ENCODE results near the gene NTM.

Gene NTM

DNA sequence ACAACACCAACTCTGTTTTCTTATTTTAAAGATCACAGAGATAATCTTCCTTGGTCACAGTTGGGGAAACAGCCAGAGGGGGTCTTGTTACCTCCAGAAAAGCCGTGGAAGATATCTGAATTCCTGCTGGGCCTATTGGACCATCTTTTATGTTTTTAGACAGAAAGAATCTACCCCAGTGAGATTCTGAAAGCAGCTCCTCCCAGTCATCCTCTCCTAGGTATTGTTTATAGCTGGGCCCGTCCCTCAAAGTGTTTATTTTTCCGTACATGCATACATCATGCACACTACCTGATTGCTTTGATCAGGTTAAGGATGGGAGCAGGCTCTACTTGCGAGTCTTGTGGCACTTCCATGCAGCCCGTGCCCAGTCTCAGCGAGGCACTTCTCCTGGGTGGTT lies 742.4 kb downstream of the NTM start:
- H3K36me3 ChIP-seq (ENCODE audit: insufficient read depth, low read length): no peaks in the 10 kb centered on the region
- no peak overlapping the region for H3K4me3 ChIP-seq
- no peak overlapping the region for H3K27ac ChIP-seq
- DNase-seq (ENCODE audit: low read depth, low spot score): no peak
- H3K9me3 ChIP-seq (ENCODE audit: low read depth, low read length): no peaks in the 10 kb centered on the region
- TF ChIP-seq FOXP2 (optimal IDR thresholded peaks at IDR 0.05; ENCODE audit: control extremely low read depth, extremely low read length, insufficient read depth) (no peak), POLR2AphosphoS5 (IDR thresholded peaks at IDR 0.05; ENCODE audit: borderline replicate concordance, low read depth, low read length) (no peak), EZH2 (IDR thresholded peaks at IDR 0.05) (no peak)
- no peak overlapping the region for H3K9ac ChIP-seq (ENCODE audit: insufficient read length)

DNA sequence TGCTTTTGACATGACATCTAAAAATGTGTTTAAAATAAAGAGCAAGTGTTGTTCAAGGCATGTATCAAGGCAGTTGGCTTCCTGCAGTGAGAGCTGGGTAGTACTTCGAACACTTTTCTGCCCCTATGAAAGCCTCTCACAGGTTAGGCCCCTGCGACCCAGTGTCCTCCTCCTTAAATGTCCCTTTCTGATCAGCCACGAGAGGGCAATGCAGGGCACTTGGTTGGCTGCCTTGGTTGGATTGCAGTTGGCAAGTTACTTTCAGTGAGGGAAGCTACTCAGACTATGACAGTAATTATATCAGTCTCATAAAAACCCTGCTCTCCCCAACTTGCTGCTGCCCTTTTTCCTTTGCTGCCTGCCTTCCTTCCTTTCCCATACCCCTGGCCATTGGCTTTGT lies 743.8 kb downstream of the NTM start:
- H3K27ac ChIP-seq: no peak overlapping the region
- H3K9ac ChIP-seq (ENCODE audit: insufficient read length): no peak overlapping the region
- H3K4me3 ChIP-seq: no peak overlapping the region
- no peaks in the 10 kb centered on the region for H3K9me3 ChIP-seq (ENCODE audit: low read depth, low read length)
- H3K36me3 ChIP-seq (ENCODE audit: insufficient read depth, low read length): no peaks in the 10 kb centered on the region
- no peak for DNase-seq (ENCODE audit: low read depth, low spot score)
- TF ChIP-seq FOXP2 (optimal IDR thresholded peaks at IDR 0.05; ENCODE audit: control extremely low read depth, extremely low read length, insufficient read depth) (no peak), POLR2AphosphoS5 (IDR thresholded peaks at IDR 0.05; ENCODE audit: borderline replicate concordance, low read depth, low read length) (no peak), EZH2 (IDR thresholded peaks at IDR 0.05) (no peak)

DNA sequence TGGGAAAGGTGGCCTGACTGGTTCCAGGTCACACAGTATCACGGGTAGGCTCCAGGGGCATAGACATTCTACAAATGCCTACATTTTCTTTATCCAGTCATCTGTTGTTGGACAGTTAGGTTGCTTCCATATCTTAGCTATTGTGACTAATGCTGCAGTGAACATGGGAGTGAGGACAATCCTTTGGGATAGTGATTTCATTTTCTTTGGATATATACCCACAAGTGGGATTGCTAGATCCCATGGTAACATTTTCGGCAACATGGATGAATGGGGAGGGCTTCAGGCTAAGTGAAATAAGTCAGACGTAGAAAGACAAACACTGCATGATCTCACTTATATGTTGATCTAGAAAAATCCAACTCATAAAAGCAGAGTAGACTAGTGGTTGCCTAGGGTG lies 744.3 kb downstream of the NTM start:
- H3K36me3 ChIP-seq (ENCODE audit: insufficient read depth, low read length): no peaks in the 10 kb centered on the region
- no peaks in the 10 kb centered on the region for H3K9me3 ChIP-seq (ENCODE audit: low read depth, low read length)
- H3K4me3 ChIP-seq: no peak overlapping the region
- H3K9ac ChIP-seq (ENCODE audit: insufficient read length): no peak overlapping the region
- H3K27ac ChIP-seq: no peak overlapping the region
- DNase-seq (ENCODE audit: low read depth, low spot score): no peak
- no peak for TF ChIP-seq EZH2 (IDR thresholded peaks at IDR 0.05)
- no peak for TF ChIP-seq FOXP2 (optimal IDR thresholded peaks at IDR 0.05; ENCODE audit: control extremely low read depth, extremely low read length, insufficient read depth)
- no peak for TF ChIP-seq POLR2AphosphoS5 (IDR thresholded peaks at IDR 0.05; ENCODE audit: borderline replicate concordance, low read depth, low read length)

DNA sequence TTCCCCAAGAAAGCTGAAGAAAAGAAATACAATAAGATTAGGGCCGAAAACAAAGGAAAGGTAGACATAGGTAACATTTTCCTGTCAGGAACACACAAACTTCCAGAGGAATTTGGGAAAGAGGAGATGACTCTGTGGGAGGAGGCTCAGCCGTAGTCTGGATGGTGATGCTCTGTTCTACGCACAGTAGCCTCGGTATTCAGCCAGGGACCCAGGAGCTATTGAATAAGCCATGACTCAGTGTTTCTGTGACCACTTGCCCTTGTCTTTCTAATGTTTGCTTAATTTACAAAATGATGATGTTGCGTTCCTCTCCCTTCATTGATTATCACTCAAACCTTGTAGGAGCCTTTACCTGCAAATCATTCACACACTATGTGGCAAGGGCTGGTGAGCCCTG lies 745.0 kb downstream of the NTM start:
- Histone ChIP-seq H3K4me3 (no peak overlapping the region), H3K27ac (no peak overlapping the region), H3K9ac (ENCODE audit: insufficient read length) (no peak overlapping the region), H3K9me3 (ENCODE audit: low read depth, low read length) (no peaks in the 10 kb centered on the region), H3K36me3 (ENCODE audit: insufficient read depth, low read length) (no peaks in the 10 kb centered on the region)
- TF ChIP-seq POLR2AphosphoS5 (IDR thresholded peaks at IDR 0.05; ENCODE audit: borderline replicate concordance, low read depth, low read length) (no peak), FOXP2 (optimal IDR thresholded peaks at IDR 0.05; ENCODE audit: control extremely low read depth, extremely low read length, insufficient read depth) (no peak)
- no peak for DNase-seq (ENCODE audit: low read depth, low spot score)

DNA sequence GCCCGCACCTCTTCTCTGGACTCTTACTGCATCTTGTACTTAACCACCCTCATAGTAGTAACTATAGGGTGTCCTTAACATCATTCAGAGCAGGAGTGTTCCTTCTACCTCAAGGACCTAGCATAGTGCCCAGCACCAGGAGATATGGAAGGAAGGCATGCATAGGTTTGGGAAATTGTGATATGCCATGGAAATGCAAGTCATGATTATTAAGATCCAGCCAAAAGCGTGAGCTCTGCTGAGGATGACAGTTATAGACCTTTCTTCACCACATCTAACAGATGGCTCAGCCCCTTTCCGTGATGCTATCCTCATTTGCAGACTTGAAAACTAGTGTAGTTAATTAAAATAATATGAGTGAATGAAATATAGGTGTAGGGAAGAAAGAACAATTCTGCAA lies 746.1 kb downstream of the NTM start:
- H3K9ac ChIP-seq (ENCODE audit: insufficient read length): no peak overlapping the region
- no peak for TF ChIP-seq FOXP2 (optimal IDR thresholded peaks at IDR 0.05; ENCODE audit: control extremely low read depth, extremely low read length, insufficient read depth)
- no peak for TF ChIP-seq EZH2 (IDR thresholded peaks at IDR 0.05)
- no peak for TF ChIP-seq POLR2AphosphoS5 (IDR thresholded peaks at IDR 0.05; ENCODE audit: borderline replicate concordance, low read depth, low read length)
- H3K36me3 ChIP-seq (ENCODE audit: insufficient read depth, low read length): no peaks in the 10 kb centered on the region
- no peak overlapping the region for H3K4me3 ChIP-seq
- no peaks in the 10 kb centered on the region for H3K9me3 ChIP-seq (ENCODE audit: low read depth, low read length)
- no peak for DNase-seq (ENCODE audit: low read depth, low spot score)
- no peak overlapping the region for H3K27ac ChIP-seq

DNA sequence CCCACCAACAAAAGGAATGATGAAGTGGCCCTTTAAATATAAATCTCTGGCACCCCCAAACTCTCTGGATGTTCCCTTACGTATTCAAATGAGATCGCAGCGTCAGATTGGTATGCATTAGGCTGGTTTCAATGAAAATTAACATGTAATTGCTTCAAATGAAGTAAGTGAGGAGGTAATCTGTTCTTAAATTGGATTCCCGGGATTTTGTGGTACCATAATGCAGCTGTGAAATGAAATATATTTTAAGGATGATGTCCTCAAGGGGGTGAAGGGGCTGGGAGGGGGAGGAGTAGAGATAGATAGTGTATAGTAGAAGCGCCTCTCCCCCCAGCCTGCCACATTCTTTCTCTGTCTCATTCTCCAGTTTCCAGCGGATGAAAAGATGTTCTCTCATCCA lies 748.2 kb downstream of the NTM start:
- no peaks in the 10 kb centered on the region for H3K9me3 ChIP-seq (ENCODE audit: low read depth, low read length)
- TF ChIP-seq POLR2AphosphoS5 (IDR thresholded peaks at IDR 0.05; ENCODE audit: borderline replicate concordance, low read depth, low read length): no peak
- no peak overlapping the region for H3K27ac ChIP-seq
- no peak for DNase-seq (ENCODE audit: low read depth, low spot score)
- no peaks in the 10 kb centered on the region for H3K36me3 ChIP-seq (ENCODE audit: insufficient read depth, low read length)
- H3K4me3 ChIP-seq: no peak overlapping the region
- no peak overlapping the region for H3K9ac ChIP-seq (ENCODE audit: insufficient read length)

DNA sequence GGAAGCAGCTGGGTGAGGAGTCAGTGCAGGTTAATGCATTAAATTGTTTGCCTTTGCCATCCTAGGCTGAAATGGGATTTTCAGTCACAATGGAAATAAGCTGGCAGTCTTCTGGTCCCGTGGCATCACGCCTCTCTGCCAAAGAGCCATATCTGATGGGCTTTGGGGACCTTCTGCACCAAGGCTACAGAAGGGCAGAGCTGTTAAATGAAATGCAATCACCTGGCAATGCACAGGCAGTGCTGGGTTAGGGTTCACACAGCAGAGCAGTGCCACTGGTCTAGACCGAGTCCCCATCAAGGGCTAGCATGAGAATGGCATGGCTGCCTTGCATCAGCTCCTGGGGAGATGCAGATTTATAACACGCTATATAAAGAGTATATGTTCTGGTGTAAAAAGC lies 749.2 kb downstream of the NTM start:
- TF ChIP-seq EZH2 (IDR thresholded peaks at IDR 0.05) (no peak), FOXP2 (optimal IDR thresholded peaks at IDR 0.05; ENCODE audit: control extremely low read depth, extremely low read length, insufficient read depth) (no peak), POLR2AphosphoS5 (IDR thresholded peaks at IDR 0.05; ENCODE audit: borderline replicate concordance, low read depth, low read length) (no peak)
- Histone ChIP-seq H3K9me3 (ENCODE audit: low read depth, low read length) (no peaks in the 10 kb centered on the region), H3K4me3 (no peak overlapping the region), H3K36me3 (ENCODE audit: insufficient read depth, low read length) (no peaks in the 10 kb centered on the region), H3K9ac (ENCODE audit: insufficient read length) (no peak overlapping the region), H3K27ac (no peak overlapping the region)
- no peak for DNase-seq (ENCODE audit: low read depth, low spot score)

DNA sequence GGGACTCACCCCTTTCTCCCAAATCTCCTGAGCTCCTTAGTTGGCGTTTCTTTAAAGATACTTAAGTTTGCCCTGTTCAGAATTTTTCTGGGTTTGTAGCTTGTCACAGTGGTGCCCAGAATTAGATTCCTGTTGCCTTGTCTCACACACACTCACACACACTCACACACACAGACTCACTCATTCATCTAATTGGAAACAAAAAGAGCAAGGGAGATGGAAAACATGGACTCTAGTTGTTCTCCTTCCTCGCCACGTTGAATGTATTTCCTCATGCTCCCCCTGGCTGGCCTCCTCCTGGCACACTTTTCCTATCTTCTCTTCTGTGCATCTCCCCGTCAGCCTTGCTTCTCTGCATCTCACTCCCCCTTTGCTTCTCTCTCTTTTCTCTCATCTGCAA lies 752.3 kb downstream of the NTM start:
- Histone ChIP-seq H3K9ac (ENCODE audit: insufficient read length) (no peak overlapping the region), H3K27ac (no peak overlapping the region), H3K36me3 (ENCODE audit: insufficient read depth, low read length) (no peaks in the 10 kb centered on the region), H3K4me3 (no peak overlapping the region), H3K9me3 (ENCODE audit: low read depth, low read length) (no peaks in the 10 kb centered on the region)
- TF ChIP-seq POLR2AphosphoS5 (IDR thresholded peaks at IDR 0.05; ENCODE audit: borderline replicate concordance, low read depth, low read length) (no peak), FOXP2 (optimal IDR thresholded peaks at IDR 0.05; ENCODE audit: control extremely low read depth, extremely low read length, insufficient read depth) (no peak), EZH2 (IDR thresholded peaks at IDR 0.05) (no peak)
- DNase-seq (ENCODE audit: low read depth, low spot score): no peak

DNA sequence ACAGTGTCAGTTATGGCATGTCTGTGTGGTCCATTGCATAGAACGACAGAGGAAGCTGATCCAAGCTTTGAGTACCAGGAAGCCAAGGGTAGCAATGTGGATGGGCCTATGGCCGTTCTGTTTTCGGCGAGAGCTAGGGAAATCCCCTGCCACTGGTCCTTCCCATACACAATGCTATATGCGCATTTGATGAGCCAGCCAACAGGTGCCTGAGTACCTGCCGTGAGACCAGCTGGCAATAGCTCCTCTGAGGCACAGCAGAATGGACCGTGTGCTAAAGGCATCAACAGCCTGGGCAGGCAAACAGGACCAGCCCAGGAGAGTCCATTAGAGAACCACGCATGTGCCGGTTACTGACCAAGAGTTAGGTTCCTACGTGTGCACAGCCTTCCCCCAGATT lies 753.0 kb downstream of the NTM start:
- Histone ChIP-seq H3K9ac (ENCODE audit: insufficient read length) (no peak overlapping the region), H3K27ac (no peak overlapping the region), H3K36me3 (ENCODE audit: insufficient read depth, low read length) (no peaks in the 10 kb centered on the region), H3K9me3 (ENCODE audit: low read depth, low read length) (no peaks in the 10 kb centered on the region), H3K4me3 (no peak overlapping the region)
- no peak for TF ChIP-seq FOXP2 (optimal IDR thresholded peaks at IDR 0.05; ENCODE audit: control extremely low read depth, extremely low read length, insufficient read depth)
- no peak for TF ChIP-seq POLR2AphosphoS5 (IDR thresholded peaks at IDR 0.05; ENCODE audit: borderline replicate concordance, low read depth, low read length)
- no peak for TF ChIP-seq EZH2 (IDR thresholded peaks at IDR 0.05)
- DNase-seq (ENCODE audit: low read depth, low spot score): no peak
